GM21423 (cell line): ENCODE measurements around the gene MIPEP.

ENCODE experiments used
- ATAC-seq: cut with Tn5 transposase; IDR thresholded peaks from one replicate; pipeline ENCODE4 v1.9.1; 2021; ENCODE audit warnings: mild to moderate bottlenecking, moderate library complexity; ENCODE audit not compliant: unreplicated experiment

Gene MIPEP

DNA sequence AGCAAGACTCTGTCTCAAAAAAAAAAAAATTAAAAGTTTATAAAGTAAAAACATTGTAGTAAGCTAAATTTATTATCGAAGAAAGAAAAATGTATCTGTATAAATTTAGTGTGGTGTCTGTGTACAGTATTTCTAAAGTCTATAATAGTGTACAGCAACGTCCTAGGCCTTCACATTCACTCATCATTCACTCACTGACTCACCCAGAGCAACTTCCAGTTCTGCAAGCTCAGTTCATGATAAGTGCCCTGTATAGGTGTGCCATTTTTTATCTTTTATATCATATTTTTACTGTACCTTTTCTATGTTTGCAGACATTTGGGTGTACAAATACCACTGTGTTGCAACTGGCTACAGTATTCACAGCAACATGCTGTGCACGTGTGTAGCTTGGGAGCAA, 200.9 kb downstream of the MIPEP start:
- ATAC-seq = no peak

DNA sequence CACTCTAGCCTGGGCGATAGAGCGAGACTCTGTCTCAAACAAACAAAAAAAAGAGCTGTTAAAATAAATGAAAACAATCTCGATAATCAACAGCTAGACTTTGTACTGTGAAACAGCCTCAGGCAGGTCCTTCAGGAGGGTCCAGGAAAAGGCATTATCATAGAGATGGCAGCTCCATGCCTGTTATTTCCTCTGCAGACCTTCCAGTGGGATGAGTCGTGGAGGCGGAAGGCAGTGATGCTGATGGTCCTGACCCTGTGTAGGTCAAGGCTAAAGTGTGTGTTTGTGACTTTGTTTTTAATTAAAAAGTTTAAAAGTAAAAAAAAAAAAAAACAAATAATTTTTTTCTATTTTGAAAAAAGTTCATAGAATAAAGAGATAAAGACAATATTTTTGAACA, 201.6 kb downstream of the MIPEP start:
- no peak for ATAC-seq

- ATAC-seq = no peak
These were observed 202.3 kb downstream of the MIPEP start for GRCh38 chr13:23686948-23687347.

- ATAC-seq = no peak
These were observed 203.8 kb downstream of the MIPEP start for GRCh38 chr13:23685416-23685815.

DNA sequence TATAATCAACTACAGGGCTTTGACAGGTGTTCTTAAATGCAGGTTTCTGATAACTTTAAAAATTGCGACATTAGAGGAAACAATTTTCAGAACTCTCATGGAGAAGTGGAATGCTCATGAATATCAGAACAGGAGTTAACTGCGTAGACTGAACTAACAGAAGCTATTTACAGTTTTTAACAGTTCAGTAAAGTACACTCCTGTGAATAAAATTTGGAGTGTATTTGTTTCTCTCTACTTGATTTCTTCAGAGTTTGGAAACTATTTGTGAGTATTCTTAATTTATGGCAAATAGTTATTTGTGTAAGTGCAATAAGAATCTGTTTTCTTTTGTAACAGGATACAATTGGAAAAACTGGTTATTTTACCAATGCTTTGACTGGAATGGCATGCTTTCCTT, 204.6 kb downstream of the MIPEP start:
- ATAC-seq = no peak

GRCh38 chr13:23683084-23683483, 206.1 kb downstream of the MIPEP start:
- no peak for ATAC-seq

DNA sequence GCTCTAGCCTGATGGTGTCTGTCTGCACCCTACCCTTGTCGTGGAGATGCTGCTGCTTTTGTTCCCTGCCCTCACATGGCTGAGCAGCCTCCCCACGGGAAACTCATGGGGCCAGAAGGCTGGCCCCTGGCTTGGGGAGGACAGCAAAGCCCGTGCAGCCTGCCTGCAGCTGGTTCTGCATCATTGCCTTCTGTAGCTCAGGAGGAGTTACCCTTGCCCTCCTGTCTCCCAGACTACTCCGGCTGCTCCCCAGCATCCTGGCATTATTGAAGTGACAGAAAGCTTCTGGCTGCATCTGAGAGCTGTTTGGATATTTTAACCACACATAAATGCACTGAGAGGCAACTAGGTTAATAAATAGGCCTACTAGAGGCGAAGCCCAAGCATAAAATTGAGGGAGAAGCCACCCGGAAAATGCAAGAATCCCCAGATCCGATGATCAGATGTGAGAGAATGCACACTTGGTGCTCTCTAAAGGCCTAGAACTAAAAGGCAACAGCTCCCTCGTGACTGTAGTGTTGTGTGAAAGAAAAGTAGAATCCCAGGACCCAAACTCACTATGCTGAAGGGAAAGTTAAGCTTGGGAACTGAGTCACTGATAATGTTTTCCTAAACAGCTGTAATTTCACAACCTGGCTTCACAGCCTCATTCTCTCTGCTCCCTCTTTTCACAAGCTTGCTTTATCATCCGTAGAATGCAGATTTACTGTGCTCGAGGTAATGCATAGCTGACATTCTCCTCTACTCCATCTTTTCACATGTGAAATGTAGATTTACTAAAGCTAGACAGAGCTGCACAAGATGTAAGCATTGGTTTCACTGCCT, 208.1 kb downstream of the MIPEP start:
- no peak for ATAC-seq
